ENCODE data around the gene NSUN5.
A peak's percentile ranks its signal among the peaks of the same experiment; 100 is the strongest.

NSUN5 gene

DNA sequence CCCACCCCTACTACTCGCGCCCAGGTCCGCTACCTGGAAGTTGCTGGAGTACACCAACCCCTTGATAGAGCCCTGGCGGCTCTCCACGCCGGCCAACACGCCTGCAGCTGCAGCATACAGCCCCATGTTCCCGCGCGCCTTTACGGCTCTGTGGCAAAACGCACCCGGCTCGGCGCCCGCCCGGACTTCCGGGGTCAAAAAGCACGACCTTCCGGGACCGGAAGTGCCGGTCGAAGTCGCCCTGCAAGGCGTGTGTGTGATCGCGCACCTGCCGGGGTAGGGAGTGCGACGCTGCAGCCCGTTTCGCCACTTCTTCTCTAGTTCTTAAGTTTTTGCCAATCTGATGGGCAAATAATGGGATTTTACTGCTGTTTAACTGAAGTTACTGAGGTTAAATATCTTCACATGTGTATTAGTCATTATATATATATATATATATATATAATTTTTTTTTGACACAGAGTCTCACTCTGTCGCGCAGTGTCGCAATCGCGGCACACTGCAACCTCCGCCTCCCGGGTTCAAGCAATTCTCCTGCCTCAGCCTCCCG is at the start of gene NSUN5:
TSS of gene NSUN5 (minus strand) at position 162 of the 550 bp plus-strand sequence. CDS start at position 126, 36 bp downstream.
- Histone ChIP-seq H3K9ac (ENCODE audit: low read length) (peak within 1 kb of the TSS; percentile 66), H3K4me1 (ENCODE audit: control insufficient read depth, low read depth, low read length) (peaks cover 4% of the 10 kb centered on the region), H3K27ac (ENCODE audit: low read length) (peak within 1 kb of the TSS; percentile 37), H3K36me3 (ENCODE audit: control insufficient read depth, low read depth, low read length) (peaks cover 22% of the 10 kb centered on the region), H3K9me3 (ENCODE audit: control insufficient read depth, low read depth, low read length) (no peaks in the 10 kb centered on the region), H3K27me3 (ENCODE audit: control insufficient read depth, insufficient read depth, low read length) (peaks cover 4% of the 10 kb centered on the region), H3K4me3 (ENCODE audit: low read length) (peak within 1 kb of the TSS; percentile 84)

GRCh38 chr7:73356159-73356558 is 47.5 kb upstream of the NSUN5 start:
- Histone ChIP-seq H3K9ac (ENCODE audit: low read length) (no peak overlapping the region), H3K4me1 (ENCODE audit: control insufficient read depth, low read depth, low read length) (peaks cover 8% of the 10 kb centered on the region), H3K9me3 (ENCODE audit: control insufficient read depth, low read depth, low read length) (no peaks in the 10 kb centered on the region), H3K4me3 (ENCODE audit: low read length) (no peak overlapping the region), H3K27ac (ENCODE audit: low read length) (no peak overlapping the region), H3K36me3 (ENCODE audit: control insufficient read depth, low read depth, low read length) (no peaks in the 10 kb centered on the region), H3K27me3 (ENCODE audit: control insufficient read depth, insufficient read depth, low read length) (no peaks in the 10 kb centered on the region)

- no peak overlapping the region for H3K4me3 ChIP-seq (ENCODE audit: low read length)
- H3K27me3 ChIP-seq (ENCODE audit: control insufficient read depth, insufficient read depth, low read length), result no peaks in the 10 kb centered on the region
- H3K36me3 ChIP-seq (ENCODE audit: control insufficient read depth, low read depth, low read length), result no peaks in the 10 kb centered on the region
- H3K4me1 ChIP-seq (ENCODE audit: control insufficient read depth, low read depth, low read length), result peaks cover 12% of the 10 kb centered on the region
- H3K27ac ChIP-seq (ENCODE audit: low read length), result no peak overlapping the region
- H3K9ac ChIP-seq (ENCODE audit: low read length), result no peak overlapping the region
- H3K9me3 ChIP-seq (ENCODE audit: control insufficient read depth, low read depth, low read length), result no peaks in the 10 kb centered on the region
Observed at GRCh38 chr7:73354821-73355220, 46.2 kb upstream of the NSUN5 start.

GRCh38 chr7:73354196-73354595 is 45.6 kb upstream of the NSUN5 start:
- Histone ChIP-seq H3K4me1 (ENCODE audit: control insufficient read depth, low read depth, low read length) (peaks cover 12% of the 10 kb centered on the region), H3K4me3 (ENCODE audit: low read length) (no peak overlapping the region), H3K9ac (ENCODE audit: low read length) (no peak overlapping the region), H3K36me3 (ENCODE audit: control insufficient read depth, low read depth, low read length) (no peaks in the 10 kb centered on the region), H3K27me3 (ENCODE audit: control insufficient read depth, insufficient read depth, low read length) (no peaks in the 10 kb centered on the region), H3K27ac (ENCODE audit: low read length) (no peak overlapping the region), H3K9me3 (ENCODE audit: control insufficient read depth, low read depth, low read length) (no peaks in the 10 kb centered on the region)

GRCh38 chr7:73353243-73353642 is 44.6 kb upstream of the NSUN5 start:
- Histone ChIP-seq H3K4me3 (ENCODE audit: low read length) (no peak overlapping the region), H3K9me3 (ENCODE audit: control insufficient read depth, low read depth, low read length) (no peaks in the 10 kb centered on the region), H3K9ac (ENCODE audit: low read length) (no peak overlapping the region), H3K27me3 (ENCODE audit: control insufficient read depth, insufficient read depth, low read length) (no peaks in the 10 kb centered on the region), H3K36me3 (ENCODE audit: control insufficient read depth, low read depth, low read length) (no peaks in the 10 kb centered on the region), H3K4me1 (ENCODE audit: control insufficient read depth, low read depth, low read length) (peaks cover 12% of the 10 kb centered on the region), H3K27ac (ENCODE audit: low read length) (no peak overlapping the region)

- no peaks in the 10 kb centered on the region for H3K36me3 ChIP-seq (ENCODE audit: control insufficient read depth, low read depth, low read length)
- H3K9ac ChIP-seq (ENCODE audit: low read length), result no peak overlapping the region
- no peaks in the 10 kb centered on the region for H3K27me3 ChIP-seq (ENCODE audit: control insufficient read depth, insufficient read depth, low read length)
- H3K27ac ChIP-seq (ENCODE audit: low read length), result no peak overlapping the region
- no peak overlapping the region for H3K4me3 ChIP-seq (ENCODE audit: low read length)
- no peaks in the 10 kb centered on the region for H3K9me3 ChIP-seq (ENCODE audit: control insufficient read depth, low read depth, low read length)
- peaks cover 12% of the 10 kb centered on the region for H3K4me1 ChIP-seq (ENCODE audit: control insufficient read depth, low read depth, low read length)
Observed at GRCh38 chr7:73352784-73353183, 44.2 kb upstream of the NSUN5 start.

- no peaks in the 10 kb centered on the region for H3K27me3 ChIP-seq (ENCODE audit: control insufficient read depth, insufficient read depth, low read length)
- H3K27ac ChIP-seq (ENCODE audit: low read length), result no peak overlapping the region
Observed at GRCh38 chr7:73351447-73352167, 43.0 kb upstream of the NSUN5 start.

DNA sequence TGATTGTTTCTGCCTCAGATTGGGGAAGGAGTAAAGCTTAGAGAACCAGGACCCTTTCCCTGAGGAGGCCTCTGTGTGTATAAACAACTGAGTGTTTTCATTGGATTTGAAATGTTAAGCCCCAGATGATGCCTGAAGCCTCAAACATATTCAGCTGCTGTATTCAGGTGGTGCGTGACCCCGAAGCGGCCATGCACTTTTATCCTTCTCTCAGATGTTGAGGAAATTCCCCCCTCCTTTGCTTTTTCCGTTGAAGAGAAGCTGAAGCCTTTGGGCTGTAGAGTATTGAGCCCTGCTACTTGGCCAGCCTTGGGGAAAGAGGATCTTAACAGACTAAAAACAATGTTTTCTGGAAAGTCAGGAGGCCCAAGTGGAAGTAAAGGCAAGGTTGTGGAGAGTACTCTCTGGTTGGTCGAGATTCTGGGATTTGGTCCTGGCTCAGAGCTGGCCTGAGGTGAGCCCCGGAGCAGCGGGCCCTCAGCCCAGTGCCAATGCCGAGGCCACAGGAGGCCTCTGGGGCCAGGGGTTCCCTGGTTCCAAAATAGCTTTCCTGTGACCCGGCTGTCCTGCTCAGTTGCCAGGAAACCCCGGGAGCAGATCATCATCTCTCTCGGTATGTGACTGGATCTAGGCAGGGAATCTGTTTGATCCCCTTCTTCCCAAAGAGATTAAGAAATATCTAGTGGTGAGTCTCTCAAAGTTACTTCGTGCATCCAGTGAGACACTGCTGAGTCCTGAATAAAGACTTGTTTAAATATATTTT is 41.9 kb upstream of the NSUN5 start:
- H3K27me3 ChIP-seq (ENCODE audit: control insufficient read depth, insufficient read depth, low read length), result no peaks in the 10 kb centered on the region
- H3K27ac ChIP-seq (ENCODE audit: low read length), result no peak overlapping the region
- no peaks in the 10 kb centered on the region for H3K36me3 ChIP-seq (ENCODE audit: control insufficient read depth, low read depth, low read length)
- H3K9ac ChIP-seq (ENCODE audit: low read length), result no peak overlapping the region
- no peak overlapping the region for H3K4me3 ChIP-seq (ENCODE audit: low read length)
- no peaks in the 10 kb centered on the region for H3K9me3 ChIP-seq (ENCODE audit: control insufficient read depth, low read depth, low read length)
- peaks cover 16% of the 10 kb centered on the region for H3K4me1 ChIP-seq (ENCODE audit: control insufficient read depth, low read depth, low read length)

More at GRCh38 chr7:73351447-73352167, 43.0 kb upstream of the NSUN5 start:
- no peaks in the 10 kb centered on the region for H3K36me3 ChIP-seq (ENCODE audit: control insufficient read depth, low read depth, low read length)
- H3K9me3 ChIP-seq (ENCODE audit: control insufficient read depth, low read depth, low read length), result no peaks in the 10 kb centered on the region
- no peak overlapping the region for H3K9ac ChIP-seq (ENCODE audit: low read length)
- H3K4me1 ChIP-seq (ENCODE audit: control insufficient read depth, low read depth, low read length), result peaks cover 12% of the 10 kb centered on the region
- no peak overlapping the region for H3K4me3 ChIP-seq (ENCODE audit: low read length)

- Histone ChIP-seq H3K4me3 (ENCODE audit: low read length) (no peak overlapping the region), H3K36me3 (ENCODE audit: control insufficient read depth, low read depth, low read length) (no peaks in the 10 kb centered on the region), H3K27me3 (ENCODE audit: control insufficient read depth, insufficient read depth, low read length) (no peaks in the 10 kb centered on the region), H3K27ac (ENCODE audit: low read length) (no peak overlapping the region), H3K9me3 (ENCODE audit: control insufficient read depth, low read depth, low read length) (no peaks in the 10 kb centered on the region), H3K9ac (ENCODE audit: low read length) (no peak overlapping the region), H3K4me1 (ENCODE audit: control insufficient read depth, low read depth, low read length) (peaks cover 14% of the 10 kb centered on the region)
Observed at GRCh38 chr7:73349763-73350162, 41.1 kb upstream of the NSUN5 start.

DNA sequence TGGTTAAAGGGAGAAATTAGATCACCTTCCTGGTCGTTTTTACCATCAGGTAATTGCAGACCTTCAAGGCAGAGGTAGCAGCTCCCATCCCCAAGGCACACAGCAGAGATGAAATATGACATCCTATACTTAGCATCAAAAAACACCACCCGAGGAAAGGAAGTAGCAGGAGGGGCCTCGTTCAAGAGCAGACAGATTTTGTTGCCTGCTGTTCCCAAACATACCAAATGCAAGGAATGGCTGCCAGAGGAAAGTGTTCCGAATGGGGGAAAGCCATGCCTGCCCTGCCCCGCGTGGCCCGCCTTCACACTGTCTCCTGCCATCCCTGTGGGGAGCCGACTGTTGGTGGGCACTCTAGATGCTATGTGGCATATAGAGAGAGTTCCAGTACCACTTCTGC is 37.3 kb upstream of the NSUN5 start:
- Histone ChIP-seq H3K36me3 (ENCODE audit: control insufficient read depth, low read depth, low read length) (no peaks in the 10 kb centered on the region), H3K27me3 (ENCODE audit: control insufficient read depth, insufficient read depth, low read length) (no peaks in the 10 kb centered on the region), H3K4me3 (ENCODE audit: low read length) (no peak overlapping the region), H3K9me3 (ENCODE audit: control insufficient read depth, low read depth, low read length) (no peaks in the 10 kb centered on the region), H3K27ac (ENCODE audit: low read length) (no peak overlapping the region), H3K9ac (ENCODE audit: low read length) (no peak overlapping the region), H3K4me1 (ENCODE audit: control insufficient read depth, low read depth, low read length) (peaks cover 18% of the 10 kb centered on the region)

DNA sequence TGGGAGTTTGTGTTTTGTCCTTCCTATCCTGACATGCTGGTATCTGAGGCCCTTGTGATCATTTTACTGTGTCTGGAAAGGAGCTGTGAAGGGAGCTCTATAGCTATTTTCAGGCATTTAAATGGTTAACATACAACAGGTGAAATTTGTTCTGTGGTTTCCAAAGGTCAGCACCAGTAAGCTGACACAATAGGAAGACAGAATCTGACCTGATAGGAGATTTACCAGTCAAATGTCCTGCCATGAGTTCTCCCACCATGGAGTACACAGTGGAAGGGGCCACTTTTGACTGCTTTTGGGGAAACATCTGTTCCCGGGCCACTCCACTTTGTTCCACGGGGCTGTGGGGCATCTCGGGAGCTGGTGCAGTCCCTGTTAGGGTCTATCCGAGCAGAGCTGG is 36.9 kb upstream of the NSUN5 start:
- Histone ChIP-seq H3K36me3 (ENCODE audit: control insufficient read depth, low read depth, low read length) (no peaks in the 10 kb centered on the region), H3K9me3 (ENCODE audit: control insufficient read depth, low read depth, low read length) (no peaks in the 10 kb centered on the region), H3K4me1 (ENCODE audit: control insufficient read depth, low read depth, low read length) (peaks cover 21% of the 10 kb centered on the region)

More for the DNA sequence above, 36.9 kb upstream of the NSUN5 start:
- no peak overlapping the region for H3K9ac ChIP-seq (ENCODE audit: low read length)
- no peak overlapping the region for H3K4me3 ChIP-seq (ENCODE audit: low read length)
- no peak overlapping the region for H3K27ac ChIP-seq (ENCODE audit: low read length)
- no peaks in the 10 kb centered on the region for H3K27me3 ChIP-seq (ENCODE audit: control insufficient read depth, insufficient read depth, low read length)

Measured in iPS-18a (cell line).